ENCODE results near the gene PCBD2. TPM values are rescaled to one million over a fixed set of nuclear protein-coding genes. Genes with fewer than 3 reads are reported as not detected.

Gene PCBD2
- total and polyA plus RNA-seq, 4 donors, result 5.9 to 12.8 (median 10.3) TPM

DNA sequence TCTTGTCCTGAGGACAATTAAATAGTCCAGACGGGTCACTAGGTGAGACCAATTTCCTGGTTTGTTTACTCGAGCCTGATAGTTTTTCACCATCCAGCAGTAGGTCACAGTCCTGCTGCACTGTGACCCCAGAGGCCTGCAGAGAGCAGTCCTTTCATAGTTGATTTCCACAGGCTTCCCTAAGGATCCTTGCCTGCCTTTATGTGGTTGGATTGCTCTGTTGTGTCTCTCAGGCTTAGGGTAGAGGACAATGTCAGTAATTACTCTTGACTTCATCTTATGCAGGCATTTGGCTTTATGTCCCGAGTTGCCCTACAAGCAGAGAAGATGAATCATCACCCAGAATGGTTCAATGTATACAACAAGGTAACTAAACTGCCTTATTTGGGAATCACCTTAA, 53.8 kb downstream of the PCBD2 start (continued):
- no peak for TF ChIP-seq REST (IDR thresholded peaks at IDR 0.05)
- TF ChIP-seq JUND (IDR thresholded peaks at IDR 0.05), result peak in 1 of 2 donors; percentile 43
- TF ChIP-seq TAF1 (conservative IDR thresholded peaks at IDR 0.05), result no peak
- TF ChIP-seq SP1 (IDR thresholded peaks at IDR 0.05), result peak; percentile 64
- peak; percentile 26 for TF ChIP-seq YY1 (IDR thresholded peaks at IDR 0.05)
- TF ChIP-seq RAD21 (IDR thresholded peaks at IDR 0.05), result peak; percentile 57 to 59
- peak; percentile 93 to 95 for TF ChIP-seq RXRA (IDR thresholded peaks at IDR 0.05)

- no peak for DNase-seq (ENCODE audit: low spot score)
- Histone ChIP-seq H3K9me3 (ENCODE audit: control insufficient read depth in 4 of 4, low read length in 3 of 4) (no peaks in the 10 kb centered on the region), H3K27me3 (ENCODE audit: control insufficient read depth in 4 of 4, insufficient read depth in 4 of 4, low read length in 3 of 4) (no peaks in the 10 kb centered on the region), H3K36me3 (ENCODE audit: control insufficient read depth in 4 of 4, insufficient read depth in 3 of 4, low read depth in 1 of 4, low read length in 3 of 4) (peaks cover 2 to 8% (median 4%) of the 10 kb centered on the region in 4 donors), H3K27ac (ENCODE audit: low read depth in 1 of 2, low read length in 2 of 2) (no peak overlapping the region), H3K9ac (ENCODE audit: low read depth in 1 of 2, low read length in 2 of 2) (no peak overlapping the region), H3K4me1 (ENCODE audit: control insufficient read depth in 4 of 4, insufficient read depth in 4 of 4, low read length in 3 of 4) (peaks cover 3 to 11% (median 10%) of the 10 kb centered on the region in 4 donors), H3K4me3 (ENCODE audit: low read depth in 1 of 3, low read length in 3 of 3) (no peak overlapping the region)
- TF ChIP-seq TAF1 (conservative IDR thresholded peaks at IDR 0.05) (no peak), HNF4A (conservative IDR thresholded peaks at IDR 0.05) (no peak), YY1 (IDR thresholded peaks at IDR 0.05) (no peak), RXRA (IDR thresholded peaks at IDR 0.05) (no peak), FOXA2 (IDR thresholded peaks at IDR 0.05) (no peak), REST (IDR thresholded peaks at IDR 0.05) (no peak), SP1 (IDR thresholded peaks at IDR 0.05) (no peak)
- TF ChIP-seq, protein P1, sequence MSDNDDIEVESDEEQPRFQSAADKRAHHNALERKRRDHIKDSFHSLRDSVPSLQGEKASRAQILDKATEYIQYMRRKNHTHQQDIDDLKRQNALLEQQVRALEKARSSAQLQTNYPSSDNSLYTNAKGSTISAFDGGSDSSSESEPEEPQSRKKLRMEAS (IDR thresholded peaks at IDR 0.05), result no peak
- TF ChIP-seq, protein P2, sequence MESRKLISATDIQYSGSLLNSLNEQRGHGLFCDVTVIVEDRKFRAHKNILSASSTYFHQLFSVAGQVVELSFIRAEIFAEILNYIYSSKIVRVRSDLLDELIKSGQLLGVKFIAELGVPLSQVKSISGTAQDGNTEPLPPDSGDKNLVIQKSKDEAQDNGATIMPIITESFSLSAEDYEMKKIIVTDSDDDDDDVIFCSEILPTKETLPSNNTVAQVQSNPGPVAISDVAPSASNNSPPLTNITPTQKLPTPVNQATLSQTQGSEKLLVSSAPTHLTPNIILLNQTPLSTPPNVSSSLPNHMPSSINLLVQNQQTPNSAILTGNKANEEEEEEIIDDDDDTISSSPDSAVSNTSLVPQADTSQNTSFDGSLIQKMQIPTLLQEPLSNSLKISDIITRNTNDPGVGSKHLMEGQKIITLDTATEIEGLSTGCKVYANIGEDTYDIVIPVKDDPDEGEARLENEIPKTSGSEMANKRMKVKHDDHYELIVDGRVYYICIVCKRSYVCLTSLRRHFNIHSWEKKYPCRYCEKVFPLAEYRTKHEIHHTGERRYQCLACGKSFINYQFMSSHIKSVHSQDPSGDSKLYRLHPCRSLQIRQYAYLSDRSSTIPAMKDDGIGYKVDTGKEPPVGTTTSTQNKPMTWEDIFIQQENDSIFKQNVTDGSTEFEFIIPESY (IDR thresholded peaks at IDR 0.05), result no peak
These were observed 58.2 kb downstream of the PCBD2 start for GRCh38 chr5:134963098-134963497.

Measured in liver (tissue), 9 donors.